Hepatocyte (in vitro differentiated cells): ENCODE measurements around the gene SLC12A6. TPM values are rescaled to one million over a fixed set of nuclear protein-coding genes. Genes with fewer than 3 reads are reported as not detected.

Experiments used
- DNase-seq: peaks from one replicate; pipeline ENCODE4 v3.0.0-alpha.2; 2016; ENCODE audit warnings: low spot score
- H2AFZ ChIP-seq: fragments of 200-600 bp; sonication (generic); 2 replicates; pipeline ENCODE4 v1.6.0; 2016; ENCODE audit warnings: antibody characterized with exemption, mild to moderate bottlenecking
- H3K27ac ChIP-seq: fragments of 200-600 bp; sonication (generic); 2 replicates; pipeline ENCODE4 v1.5.1; 2016; ENCODE audit warnings: mild to moderate bottlenecking
- H3K27me3 ChIP-seq: fragments of 200-600 bp; sonication (generic); 2 replicates; pipeline ENCODE4 v1.6.1; 2016
- H3K36me3 ChIP-seq: fragments of 200-600 bp; sonication (generic); replicated peaks from 2 replicates; pipeline ENCODE4 v1.5.1; 2016; ENCODE audit warnings: low read depth; ENCODE audit not compliant: insufficient read depth
- H3K4me1 ChIP-seq: fragments of 200-600 bp; sonication (generic); 2 replicates; pipeline ENCODE4 v1.5.1; 2016; ENCODE audit warnings: mild to moderate bottlenecking, moderate library complexity; ENCODE audit not compliant: insufficient read depth
- H3K4me2 ChIP-seq: fragments of 200-600 bp; sonication (generic); 2 replicates; pipeline ENCODE4 v1.6.0; 2016
- H3K4me3 ChIP-seq: fragments of 200-600 bp; sonication (generic); 2 replicates; pipeline ENCODE4 v1.5.1; 2016; ENCODE audit warnings: mild to moderate bottlenecking
- H3K79me2 ChIP-seq: fragments of 200-600 bp; sonication (generic); 2 replicates; pipeline ENCODE4 v1.6.0; 2017; ENCODE audit warnings: mild to moderate bottlenecking
- H3K9me2 ChIP-seq: fragments of 200-600 bp; sonication (generic); replicated peaks from 2 replicates; pipeline ENCODE4 v1.6.0; 2017; ENCODE audit warnings: mild to moderate bottlenecking; ENCODE audit not compliant: insufficient read depth
- H3K9me3 ChIP-seq: fragments of 200-600 bp; sonication (generic); 2 replicates; pipeline ENCODE4 v1.5.1; 2016; ENCODE audit warnings: low read depth, mild to moderate bottlenecking
- H4K20me1 ChIP-seq: fragments of 200-600 bp; sonication (generic); 2 replicates; pipeline ENCODE4 v1.6.0; 2016; ENCODE audit warnings: mild to moderate bottlenecking; ENCODE audit not compliant: insufficient read depth, poor library complexity, severe bottlenecking
- EZH2 ChIP-seq: fragments of 200-600 bp; sonication (generic); IDR thresholded peaks from 2 replicates; pipeline ENCODE4 v1.6.1; 2016; ENCODE audit warnings: antibody characterized with exemption, mild to moderate bottlenecking, borderline replicate concordance
- EZH2phosphoT487 ChIP-seq: fragments of 200-600 bp; sonication (generic); IDR thresholded peaks from one replicate; pipeline ENCODE4 v1.6.1; 2018; ENCODE audit warnings: antibody characterized with exemption, mild to moderate bottlenecking, low read depth, moderate library complexity; ENCODE audit not compliant: unreplicated experiment, severe bottlenecking
- WGBS: methylation state at CpG from one replicate; pipeline ENCODE4 v1.1.6; 2016; ENCODE audit warnings: low lambda C conversion rate; ENCODE audit errors: missing lambda C conversion rate; 5-methylcytosine and 5-hydroxymethylcytosine counted together
- polyA plus RNA-seq: library from polyadenylated mRNA; unstranded; fragments of >200 nt; fragmentation: Nextera tagmentation; extraction: Ambion mirVana; gene quantifications from 2 replicates; pipeline ENCODE4 v1.2.1, GENCODE V29; 2016
- total RNA-seq: library from RNA; depleted of rRNA; stranded (reverse); fragments of >200 nt; gene quantifications from 2 replicates; pipeline ENCODE4 v1.2.3, GENCODE V29; 2014
- TF ChIP-seq, protein P1 (sequence below): fragments of 200-600 bp; sonication (generic); IDR thresholded peaks from 2 replicates; pipeline ENCODE4 v1.5.1; 2016; ENCODE audit warnings: antibody characterized with exemption, mild to moderate bottlenecking; ENCODE audit not compliant: poor library complexity

SLC12A6 gene
- total and polyA plus RNA-seq, 2 experiments from 2014 or later = 7.4 to 13.1 TPM

DNA sequence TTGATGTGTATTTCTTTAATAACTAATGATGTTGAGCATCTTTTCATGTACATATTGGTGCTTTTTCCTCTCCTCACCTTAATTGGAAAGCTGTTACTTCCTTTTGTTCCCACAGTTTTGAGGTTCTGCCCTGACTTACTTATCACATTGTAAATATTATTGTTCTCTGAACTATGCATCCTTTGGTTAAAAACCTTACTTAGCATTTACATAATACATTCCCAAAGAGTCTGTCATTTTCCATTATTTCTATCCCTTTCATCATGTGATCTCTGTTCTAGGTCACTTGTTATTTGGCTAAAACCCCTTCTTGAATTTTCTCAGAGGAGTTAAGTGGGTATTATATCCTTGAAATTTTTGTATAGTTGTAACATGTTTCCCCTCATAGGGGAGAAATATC lies 33.0 kb downstream of the SLC12A6 start:
- H3K4me2 ChIP-seq = no peak overlapping the region

DNA sequence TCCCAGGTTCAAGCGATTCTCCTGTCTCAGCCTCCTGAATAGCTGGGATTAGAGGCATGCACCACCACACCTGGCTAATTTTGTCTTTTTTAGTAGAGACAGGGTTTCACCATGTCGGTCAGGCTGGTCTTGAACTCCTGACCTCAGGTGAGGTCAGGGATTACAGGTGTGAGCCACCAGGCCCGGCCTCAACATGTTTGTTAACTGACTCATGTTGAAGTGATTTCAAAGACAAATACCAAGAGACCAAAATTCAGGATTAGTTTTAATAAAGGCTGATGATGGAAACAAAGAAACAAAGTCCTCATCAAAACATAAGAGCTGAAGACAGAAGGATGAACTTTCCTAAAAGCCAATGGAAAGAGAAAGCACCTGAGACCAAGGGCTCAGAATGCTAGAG lies 36.5 kb downstream of the SLC12A6 start:
- Histone ChIP-seq H3K9me2 (no peaks in the 10 kb centered on the region), H3K27me3 (no peaks in the 10 kb centered on the region), H3K4me1 (no peaks in the 10 kb centered on the region), H3K36me3 (no peaks in the 10 kb centered on the region), H3K27ac (no peak overlapping the region), H3K4me3 (no peak overlapping the region), H2AFZ (no peak overlapping the region), H4K20me1 (peaks cover 3% of the 10 kb centered on the region), H3K9me3 (no peaks in the 10 kb centered on the region), H3K4me2 (no peak overlapping the region), H3K79me2 (no peaks in the 10 kb centered on the region)
- no peak for DNase-seq
- WGBS = 76% methylated on average over 3 of the region's 3 CpGs
- TF ChIP-seq, protein P1, sequence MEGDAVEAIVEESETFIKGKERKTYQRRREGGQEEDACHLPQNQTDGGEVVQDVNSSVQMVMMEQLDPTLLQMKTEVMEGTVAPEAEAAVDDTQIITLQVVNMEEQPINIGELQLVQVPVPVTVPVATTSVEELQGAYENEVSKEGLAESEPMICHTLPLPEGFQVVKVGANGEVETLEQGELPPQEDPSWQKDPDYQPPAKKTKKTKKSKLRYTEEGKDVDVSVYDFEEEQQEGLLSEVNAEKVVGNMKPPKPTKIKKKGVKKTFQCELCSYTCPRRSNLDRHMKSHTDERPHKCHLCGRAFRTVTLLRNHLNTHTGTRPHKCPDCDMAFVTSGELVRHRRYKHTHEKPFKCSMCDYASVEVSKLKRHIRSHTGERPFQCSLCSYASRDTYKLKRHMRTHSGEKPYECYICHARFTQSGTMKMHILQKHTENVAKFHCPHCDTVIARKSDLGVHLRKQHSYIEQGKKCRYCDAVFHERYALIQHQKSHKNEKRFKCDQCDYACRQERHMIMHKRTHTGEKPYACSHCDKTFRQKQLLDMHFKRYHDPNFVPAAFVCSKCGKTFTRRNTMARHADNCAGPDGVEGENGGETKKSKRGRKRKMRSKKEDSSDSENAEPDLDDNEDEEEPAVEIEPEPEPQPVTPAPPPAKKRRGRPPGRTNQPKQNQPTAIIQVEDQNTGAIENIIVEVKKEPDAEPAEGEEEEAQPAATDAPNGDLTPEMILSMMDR = no peak
- no peak for TF ChIP-seq EZH2phosphoT487
- no peak for TF ChIP-seq EZH2

More for the DNA sequence above, 33.0 kb downstream of the SLC12A6 start:
- no peak overlapping the region for H3K27ac ChIP-seq
- no peak overlapping the region for H2AFZ ChIP-seq
- H3K4me3 ChIP-seq = no peak overlapping the region
- no peaks in the 10 kb centered on the region for H3K27me3 ChIP-seq
- no peaks in the 10 kb centered on the region for H3K36me3 ChIP-seq
- no peaks in the 10 kb centered on the region for H3K4me1 ChIP-seq
- no peak for TF ChIP-seq EZH2phosphoT487
- no peak for TF ChIP-seq EZH2
- TF ChIP-seq, protein P1 = no peak
- no peak for DNase-seq
- no peaks in the 10 kb centered on the region for H4K20me1 ChIP-seq
- no peaks in the 10 kb centered on the region for H3K9me2 ChIP-seq
- H3K79me2 ChIP-seq = no peaks in the 10 kb centered on the region
- H3K9me3 ChIP-seq = no peaks in the 10 kb centered on the region

DNA sequence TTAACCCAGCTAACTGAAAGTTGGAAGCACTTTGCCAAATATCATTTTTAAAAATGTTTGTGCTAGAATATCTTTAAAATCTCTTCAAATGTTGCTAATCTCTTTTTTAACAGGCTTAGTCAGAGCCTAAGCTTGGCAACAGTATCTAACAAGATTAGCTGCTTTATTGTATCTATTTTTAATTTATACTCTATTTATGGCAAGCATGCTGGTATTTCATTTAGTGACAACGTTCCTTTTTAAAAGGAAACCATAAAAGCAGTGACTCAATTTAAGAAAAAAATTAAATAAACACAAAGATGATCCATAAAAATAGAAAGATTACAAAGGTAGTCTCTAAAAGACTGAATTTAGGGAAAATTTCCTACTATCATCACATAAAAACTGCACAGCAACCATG lies 40.5 kb downstream of the SLC12A6 start:
- Histone ChIP-seq H3K9me2 (no peaks in the 10 kb centered on the region), H3K4me3 (no peak overlapping the region), H3K79me2 (no peaks in the 10 kb centered on the region), H3K27me3 (no peaks in the 10 kb centered on the region), H4K20me1 (peaks cover 3% of the 10 kb centered on the region), H3K27ac (no peak overlapping the region), H3K4me2 (no peak overlapping the region), H3K36me3 (no peaks in the 10 kb centered on the region), H3K4me1 (no peaks in the 10 kb centered on the region), H2AFZ (no peak overlapping the region), H3K9me3 (no peaks in the 10 kb centered on the region)
- WGBS = 59% methylated on average over 1 of the region's 1 CpG
- TF ChIP-seq EZH2phosphoT487 (no peak), EZH2 (no peak)
- TF ChIP-seq, protein P1 = no peak
- DNase-seq = no peak

DNA sequence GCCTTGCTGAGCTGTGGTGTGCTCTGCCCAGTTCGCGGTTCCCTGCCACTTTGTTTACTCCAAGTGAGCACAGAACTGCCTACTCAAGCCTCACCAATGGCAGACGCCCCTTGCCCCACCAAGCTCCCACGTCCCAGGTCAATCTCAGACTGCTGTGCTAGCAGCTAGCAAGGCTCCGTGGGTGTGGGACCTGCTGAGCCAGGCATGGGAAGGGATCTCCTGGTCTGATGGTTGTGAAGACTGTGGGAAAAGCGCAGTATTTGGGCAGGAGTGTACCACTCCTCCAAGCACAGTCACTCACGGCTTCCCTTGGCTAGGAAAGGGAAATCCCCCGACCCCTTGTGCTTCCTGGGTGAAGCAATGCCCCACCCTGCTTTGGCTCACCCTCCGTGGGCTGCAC lies 45.0 kb downstream of the SLC12A6 start:
- Histone ChIP-seq H3K79me2 (no peaks in the 10 kb centered on the region), H3K27ac (no peak overlapping the region), H3K36me3 (no peaks in the 10 kb centered on the region), H3K27me3 (no peaks in the 10 kb centered on the region), H3K4me2 (no peak overlapping the region), H3K9me3 (no peaks in the 10 kb centered on the region), H3K4me3 (no peak overlapping the region), H4K20me1 (no peaks in the 10 kb centered on the region), H3K9me2 (no peaks in the 10 kb centered on the region), H3K4me1 (no peaks in the 10 kb centered on the region), H2AFZ (no peak overlapping the region)
- 95% methylated on average over 9 of the region's 9 CpGs for WGBS
- DNase-seq = no peak
- TF ChIP-seq, protein P1 = no peak
- TF ChIP-seq EZH2phosphoT487 = no peak
- TF ChIP-seq EZH2 = no peak
